GM18868 (cell line): ENCODE results near the gene RBM28.
"Not testable (repeated sequence)": the region's sequence is repeated elsewhere in the genome, so short reads cannot be mapped to it uniquely, and the experiment has no call there.

Experiments used
- ATAC-seq: cut with Tn5 transposase; IDR thresholded peaks from one replicate; pipeline ENCODE4 v1.9.1; 2021; ENCODE audit warnings: mild to moderate bottlenecking, moderate library complexity; ENCODE audit not compliant: unreplicated experiment

RBM28 gene

DNA sequence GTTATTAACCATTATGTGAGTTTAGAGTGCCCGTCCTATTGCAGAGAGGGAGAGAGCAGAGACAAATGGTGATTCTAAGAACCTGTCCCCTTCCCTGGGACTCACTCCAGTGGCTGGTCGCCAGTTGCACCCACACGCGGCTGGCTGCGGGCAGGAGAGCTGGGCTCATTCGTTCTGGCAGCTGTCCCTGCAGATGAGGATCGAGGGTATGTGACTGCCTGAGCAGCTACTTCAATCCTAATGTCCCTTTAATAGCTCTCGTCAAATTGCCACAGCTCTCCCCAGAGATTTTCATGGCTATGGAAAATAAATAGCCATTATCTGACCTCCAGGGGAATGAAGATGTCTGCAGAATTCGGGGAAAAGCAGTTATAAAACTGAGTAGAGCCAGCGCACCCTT is 41.6 kb downstream of the RBM28 start:
- ATAC-seq = no peak

DNA sequence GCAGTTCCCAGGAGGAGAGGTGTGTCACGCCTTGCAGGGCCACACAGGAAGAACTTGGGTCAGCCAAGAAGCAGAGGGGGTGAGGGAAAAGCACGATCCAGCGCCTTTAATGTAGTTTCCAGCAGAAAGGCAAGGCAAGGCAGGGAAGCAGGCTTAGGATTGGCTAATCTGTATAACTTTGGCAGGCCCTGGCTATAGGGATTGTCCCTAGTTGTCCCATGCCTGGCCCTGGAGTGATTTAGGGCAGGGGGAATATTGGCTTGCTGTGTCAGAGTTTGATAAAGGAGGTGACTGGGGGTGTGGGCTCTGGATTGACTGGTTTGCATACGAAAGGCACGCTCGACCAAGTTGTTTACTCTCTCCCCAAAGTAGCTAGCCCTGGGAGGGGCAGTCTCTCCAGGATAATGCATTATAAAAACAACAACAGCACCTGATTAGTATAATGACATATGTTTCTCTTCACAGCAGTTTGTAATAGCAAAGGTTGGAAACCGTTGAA is 44.5 kb downstream of the RBM28 start:
- no peak for ATAC-seq

DNA sequence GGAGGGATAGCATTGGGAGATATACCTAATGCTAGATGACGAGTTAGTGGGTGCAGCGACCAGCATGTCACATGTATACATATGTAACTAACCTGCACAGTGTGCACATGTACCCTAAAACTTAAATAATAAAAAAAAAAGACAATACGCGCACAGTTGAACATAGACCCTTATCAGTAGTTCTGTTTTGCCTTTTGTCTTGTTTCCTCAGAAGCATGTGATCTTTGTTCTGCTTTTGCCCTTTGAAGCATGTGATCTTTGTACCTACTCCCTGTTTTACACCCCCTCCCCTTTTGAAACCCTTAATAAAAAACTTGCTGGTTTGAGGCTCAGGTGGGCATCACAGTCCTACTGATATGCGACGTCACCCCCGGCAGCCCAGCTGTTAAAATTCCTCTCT is 45.7 kb downstream of the RBM28 start:
- not testable (repeated sequence) for ATAC-seq

DNA sequence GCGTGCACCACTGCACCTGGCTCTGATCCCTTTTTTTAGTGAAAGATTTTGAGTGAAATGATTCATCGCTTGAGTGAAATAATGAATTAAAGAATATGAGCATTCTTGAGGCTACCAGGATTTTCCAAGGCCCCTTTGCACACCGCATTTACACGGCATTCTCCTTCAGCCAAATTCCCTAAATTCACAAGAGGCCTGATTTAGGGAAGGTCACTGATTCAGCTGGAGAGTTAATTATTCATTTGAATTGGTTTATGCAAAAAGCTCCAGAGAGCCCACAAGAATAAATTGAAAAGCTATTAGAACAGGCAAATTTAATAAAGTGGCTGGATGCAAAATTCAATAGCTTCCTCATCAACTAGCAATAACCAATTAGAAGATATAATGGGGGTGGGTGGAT is 56.2 kb downstream of the RBM28 start:
- no peak for ATAC-seq

- no peak for ATAC-seq
These were observed 59.6 kb downstream of the RBM28 start for GRCh38 chr7:128284102-128284501.

- ATAC-seq = no peak
These were observed 61.9 kb downstream of the RBM28 start for GRCh38 chr7:128281605-128282380.

DNA sequence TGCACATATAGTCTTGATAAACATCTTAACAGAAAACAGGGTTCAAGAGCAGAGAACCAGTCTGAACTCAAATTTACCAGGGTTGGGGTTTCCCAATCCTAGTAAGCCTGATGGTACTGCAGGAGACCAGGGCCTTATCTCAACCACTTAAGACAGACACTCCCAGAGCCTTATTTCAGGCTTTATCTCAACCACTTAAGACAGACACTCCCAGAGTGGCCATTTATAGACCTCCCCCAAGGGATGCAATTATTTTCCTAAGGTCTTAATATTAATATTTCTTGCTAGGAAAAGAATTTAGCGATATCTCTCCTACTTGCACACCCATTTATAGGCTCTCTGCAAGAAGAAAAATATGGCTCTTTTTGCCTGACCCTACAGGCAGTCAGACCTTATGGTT is 63.3 kb downstream of the RBM28 start:
- ATAC-seq = not testable (repeated sequence)

- ATAC-seq = no peak
These were observed 64.5 kb downstream of the RBM28 start for GRCh38 chr7:128279124-128279713.

DNA sequence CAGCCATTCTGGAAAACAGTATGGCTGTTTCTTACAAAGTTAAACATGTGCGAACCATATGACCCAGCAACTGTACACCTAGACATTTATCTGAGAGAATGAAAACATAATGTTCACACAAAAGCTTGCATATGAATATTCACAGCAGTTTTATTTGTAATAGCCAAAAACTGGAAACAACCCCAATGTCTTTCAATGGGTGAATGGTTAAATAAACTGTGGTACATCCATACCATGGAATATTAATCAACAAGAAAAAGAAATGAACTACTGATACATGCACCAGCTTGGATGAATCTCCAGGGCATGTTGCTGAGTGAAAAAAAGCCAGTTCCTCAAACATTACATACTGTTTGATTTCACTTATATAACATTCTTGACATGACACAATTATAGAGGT is 65.3 kb downstream of the RBM28 start:
- ATAC-seq = no peak

- no peak for ATAC-seq
These were observed 68.0 kb downstream of the RBM28 start for GRCh38 chr7:128275681-128276080.

DNA sequence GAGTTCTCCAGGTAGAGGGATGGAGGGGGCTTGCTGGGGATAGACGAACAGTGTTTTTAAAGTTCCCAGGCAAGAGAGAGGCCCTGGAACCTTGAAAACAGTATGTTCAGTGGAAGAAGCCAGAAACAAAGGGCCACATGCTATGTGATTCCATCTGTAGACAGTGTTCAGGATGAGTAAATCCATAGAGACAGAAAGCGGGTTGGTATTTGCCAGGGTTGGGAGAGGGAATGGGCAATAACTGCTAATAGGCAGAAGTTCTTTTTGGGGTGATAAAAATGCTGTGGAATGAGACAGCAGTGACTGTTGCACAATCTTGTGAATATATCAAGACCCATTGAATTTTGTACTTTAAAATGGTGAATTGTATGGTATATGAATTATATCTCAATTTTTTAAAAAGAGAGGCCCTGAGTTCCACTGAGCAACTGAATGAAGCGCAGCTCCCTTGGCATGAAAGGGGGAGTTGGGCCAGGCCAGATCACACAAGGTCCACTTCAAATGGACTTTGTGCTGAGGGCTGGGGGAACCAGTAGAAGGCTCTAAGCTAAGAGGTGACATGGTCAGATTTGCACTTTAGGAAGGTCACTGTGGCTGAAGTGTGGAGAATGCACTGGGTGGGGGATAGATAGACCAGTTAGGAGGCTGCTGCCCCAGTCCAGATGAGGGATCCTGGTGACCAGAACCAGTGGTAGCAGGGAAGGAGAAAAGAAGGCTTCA is 68.7 kb downstream of the RBM28 start:
- ATAC-seq = no peak

DNA sequence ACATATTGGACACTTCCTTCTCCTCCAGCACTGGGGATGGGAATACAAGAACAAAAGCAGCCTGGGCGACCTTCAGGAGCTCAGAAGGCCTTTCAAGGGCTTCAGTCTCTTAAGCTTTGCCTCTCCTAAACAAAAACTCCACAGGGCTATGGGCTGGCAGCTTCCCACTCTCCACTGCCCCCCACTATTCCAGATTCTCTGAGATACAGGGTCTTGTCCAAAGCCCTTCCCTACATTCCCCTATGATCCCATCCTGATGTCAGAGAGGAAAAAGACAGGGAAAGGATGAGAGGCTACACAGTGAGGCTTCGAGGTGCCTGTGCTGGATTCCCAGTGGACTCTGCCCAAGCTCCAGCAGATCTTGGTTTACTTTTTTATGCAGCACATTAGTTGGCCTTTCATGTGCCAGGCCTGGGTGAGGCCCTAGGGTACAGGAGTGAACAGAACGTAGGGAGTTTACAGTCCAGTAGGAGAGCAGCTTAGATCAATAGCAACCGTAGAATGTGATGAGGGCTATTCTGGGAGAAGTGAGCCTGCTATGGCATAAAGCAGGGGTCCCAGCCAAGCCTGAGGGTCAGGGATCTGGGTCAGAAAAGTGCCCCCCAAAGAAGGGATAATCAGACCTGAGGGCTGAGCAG is 69.3 kb downstream of the RBM28 start:
- no peak for ATAC-seq

DNA sequence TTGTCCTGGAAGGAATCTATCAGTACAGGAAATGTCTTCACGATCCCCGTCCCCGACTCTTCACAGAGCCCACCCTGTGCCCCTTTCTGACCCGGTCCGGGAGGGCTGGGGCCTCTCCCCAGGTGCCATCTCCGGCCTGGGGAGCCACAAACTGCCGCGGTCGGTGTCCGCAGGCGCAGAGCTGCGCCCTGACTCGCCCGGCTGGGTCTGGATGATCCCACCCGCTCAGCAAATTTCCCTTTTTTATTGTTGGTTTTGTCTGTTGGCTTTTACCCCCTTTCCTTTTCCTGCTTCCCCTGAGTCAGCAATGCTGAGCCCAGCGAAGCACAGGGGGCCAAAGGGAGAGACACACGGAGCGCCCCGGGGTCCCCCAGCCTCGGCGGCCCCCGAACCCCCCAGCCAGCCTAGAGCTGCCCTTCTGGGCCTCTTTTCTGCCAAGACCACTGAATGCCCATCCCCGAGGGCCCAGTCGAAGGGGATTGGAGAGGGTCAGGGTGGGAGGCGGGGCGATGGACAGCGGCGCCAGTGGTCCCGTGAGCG is 71.7 kb downstream of the RBM28 start:
- ATAC-seq = no peak

- no peak for ATAC-seq
These were observed 72.2 kb downstream of the RBM28 start for GRCh38 chr7:128271471-128271941.

GRCh38 chr7:128270826-128271272 is 72.9 kb downstream of the RBM28 start:
- no peak for ATAC-seq

- ATAC-seq = no peak
These were observed 75.5 kb downstream of the RBM28 start for GRCh38 chr7:128268233-128268632.

- ATAC-seq = no peak
These were observed 76.1 kb downstream of the RBM28 start for GRCh38 chr7:128267595-128267924.

GRCh38 chr7:128266883-128267594 is 76.7 kb downstream of the RBM28 start:
- no peak for ATAC-seq

GRCh38 chr7:128266529-128266882 is 77.2 kb downstream of the RBM28 start:
- no peak for ATAC-seq

DNA sequence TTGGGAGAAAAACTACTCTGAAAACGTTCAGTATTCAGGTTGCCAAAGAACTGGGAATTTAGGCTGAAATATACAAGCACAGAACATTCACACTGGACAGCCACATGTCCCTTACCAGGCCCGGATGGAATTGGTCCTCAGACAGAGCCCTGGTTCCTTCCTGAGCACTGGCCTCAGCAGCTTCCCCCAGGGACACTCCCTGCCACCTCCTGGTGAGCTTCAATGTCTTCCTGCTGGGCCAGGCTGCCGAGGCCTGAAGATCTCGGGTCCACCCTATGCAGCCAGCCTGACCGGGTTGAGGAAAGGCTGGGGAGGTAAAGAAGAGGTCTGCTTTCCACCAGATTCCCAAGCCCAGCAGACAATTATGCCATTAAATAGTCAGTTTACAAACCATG is 77.8 kb downstream of the RBM28 start:
- no peak for ATAC-seq
